CD4-positive, alpha-beta T cell treated with Interleukin-15 for 4 hours (primary cell): ENCODE data around the gene SYT12.
"Not testable (repeated sequence)": the region's sequence is repeated elsewhere in the genome, so short reads cannot be mapped to it uniquely, and the experiment has no call there.

ENCODE experiments used
- DNase-seq: peaks from one replicate; pipeline ENCODE4 v3.0.0-alpha.2; 2020; ENCODE audit warnings: low spot score

The SYT12 gene

DNA sequence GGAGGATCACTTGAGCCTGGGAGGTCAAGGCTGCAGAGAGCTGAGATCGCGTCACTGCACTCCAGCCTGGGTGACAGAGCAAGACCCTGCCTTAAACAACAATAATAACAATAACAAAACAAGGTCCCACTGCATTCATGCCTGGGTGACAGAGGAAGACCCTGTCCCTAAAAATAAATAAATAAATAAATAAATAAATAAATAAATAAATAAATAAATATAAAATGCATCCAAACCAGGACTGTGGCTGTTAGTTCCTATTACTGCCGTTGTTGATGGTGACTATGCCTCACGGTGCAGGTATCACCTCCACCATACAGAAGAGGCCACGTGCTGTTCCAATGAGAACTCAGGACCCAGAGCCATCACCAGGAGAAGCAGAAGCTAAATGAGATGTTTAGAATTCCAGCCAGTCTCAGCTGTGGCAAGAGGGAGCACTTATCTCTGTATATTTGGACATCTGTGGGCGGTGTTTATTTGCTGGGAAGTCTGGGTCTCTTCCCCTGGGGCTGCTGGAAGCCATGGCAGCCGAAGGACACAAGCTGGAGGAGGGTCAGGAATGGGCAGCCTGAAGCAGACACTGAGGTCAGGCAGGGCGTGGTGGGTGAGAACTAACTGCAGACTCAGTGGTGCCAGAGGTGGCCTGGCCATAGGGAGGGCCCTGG, 26.2 kb upstream of the SYT12 start:
- DNase-seq = no peak

DNA sequence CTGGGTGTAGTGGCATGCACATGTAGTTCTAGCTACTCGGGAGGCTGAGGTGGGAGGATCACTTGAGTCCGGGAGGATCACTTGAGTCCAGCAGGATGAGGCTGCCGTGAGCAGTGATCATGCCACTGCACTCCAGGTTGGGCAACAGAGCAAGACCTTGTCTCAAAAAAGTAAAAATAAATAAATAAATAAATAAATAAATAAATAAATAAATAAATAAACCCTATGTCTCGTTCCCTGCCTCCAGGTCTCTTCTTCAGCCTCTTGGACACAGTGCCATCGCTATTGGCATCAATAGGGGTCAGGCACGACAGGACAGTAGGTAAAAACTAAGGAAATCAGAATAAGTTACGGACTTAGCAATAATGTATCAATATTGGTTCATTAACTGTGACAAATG, 23.4 kb upstream of the SYT12 start:
- DNase-seq = no peak

DNA sequence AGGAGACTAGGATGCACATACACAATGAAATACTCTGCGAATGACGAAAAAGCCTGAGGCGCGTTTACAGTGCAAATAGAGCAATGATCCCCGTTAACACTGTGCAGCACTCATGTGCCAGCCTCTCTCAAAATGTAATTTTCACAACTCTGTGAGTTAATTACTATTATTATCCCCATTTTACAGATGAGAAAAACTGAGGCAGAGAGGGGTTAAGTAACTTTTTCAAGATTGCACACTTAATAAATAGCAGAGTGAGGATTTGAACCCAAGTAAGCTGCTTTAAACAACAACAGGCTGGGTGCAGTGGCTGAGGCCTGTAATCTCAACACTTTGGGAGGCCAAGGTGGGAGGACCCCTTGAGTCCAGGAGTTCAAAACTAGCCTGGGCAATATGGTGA, 21.6 kb upstream of the SYT12 start:
- no peak for DNase-seq

DNA sequence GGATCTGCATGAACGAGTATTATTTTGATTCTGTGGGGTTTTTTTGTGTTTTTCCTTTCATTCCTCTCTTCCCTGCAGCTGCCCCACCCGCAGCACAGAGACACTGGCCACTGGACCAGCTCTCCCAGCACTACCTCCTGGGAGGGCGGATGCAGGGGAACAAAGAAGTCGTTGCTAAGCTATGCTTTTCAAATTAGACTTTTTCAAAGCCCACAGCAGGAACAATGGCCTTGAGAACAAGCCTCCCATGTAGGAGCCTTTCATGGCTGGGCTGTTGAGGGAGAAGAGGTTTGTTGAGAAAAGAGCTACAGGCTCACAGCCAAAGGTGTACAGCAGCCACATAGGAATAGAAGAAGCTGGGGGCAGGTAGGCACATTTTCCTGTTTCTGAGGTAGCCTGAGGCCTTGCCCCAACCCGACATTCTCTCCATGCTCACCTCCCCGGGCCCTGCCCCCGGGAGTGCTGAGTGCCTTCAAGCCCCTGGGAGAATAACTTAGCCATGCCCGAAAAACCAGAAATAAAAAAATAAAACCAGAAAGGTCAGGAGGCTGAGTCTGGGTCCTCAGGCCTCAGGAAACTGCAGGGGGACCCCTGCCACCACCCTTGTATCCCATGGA, 20.5 kb upstream of the SYT12 start:
- no peak for DNase-seq

DNA sequence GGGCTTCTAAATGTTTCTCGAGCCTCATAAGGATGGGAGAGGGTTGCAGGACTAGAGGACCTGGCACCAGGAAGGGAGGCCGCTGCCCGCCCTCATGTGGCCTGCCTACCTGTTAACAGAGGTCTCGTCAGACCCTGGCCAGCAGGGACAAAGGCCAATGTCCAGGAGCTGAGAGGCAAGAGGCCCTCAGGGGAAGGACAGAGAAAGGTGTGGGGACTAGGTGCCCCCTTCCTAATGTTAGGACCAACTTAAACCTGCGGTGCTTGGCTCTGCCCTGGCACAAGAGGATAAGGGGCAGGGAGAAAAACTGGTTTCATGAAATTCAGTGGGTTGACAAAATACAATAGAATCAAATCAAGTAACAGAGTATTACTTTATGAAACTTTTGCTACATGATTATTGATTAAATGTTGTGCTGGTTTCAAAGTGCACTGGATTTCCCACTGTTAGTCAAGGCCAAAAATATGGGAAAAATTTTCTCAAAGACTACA, 20.0 kb upstream of the SYT12 start:
- DNase-seq = no peak

DNA sequence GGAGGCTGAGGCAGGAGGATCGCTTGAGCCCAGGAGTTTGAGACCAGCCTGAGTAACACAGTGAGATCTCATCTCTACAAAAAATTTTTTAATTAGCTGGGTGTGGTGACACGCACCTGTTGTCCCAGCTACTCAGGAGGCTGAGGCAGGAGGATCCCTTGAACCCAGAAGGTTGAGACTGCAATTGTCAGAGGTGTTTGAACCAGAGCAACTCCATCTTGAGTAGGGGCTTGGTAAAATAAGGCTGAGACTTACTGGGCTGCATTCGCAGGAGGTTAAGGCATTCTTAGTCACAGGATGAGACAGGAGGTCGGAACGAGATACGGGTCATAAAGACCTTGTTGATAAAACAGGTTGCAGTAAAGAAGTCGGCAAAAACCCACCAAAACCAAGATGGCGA, 17.7 kb upstream of the SYT12 start:
- not testable (repeated sequence) for DNase-seq

DNA sequence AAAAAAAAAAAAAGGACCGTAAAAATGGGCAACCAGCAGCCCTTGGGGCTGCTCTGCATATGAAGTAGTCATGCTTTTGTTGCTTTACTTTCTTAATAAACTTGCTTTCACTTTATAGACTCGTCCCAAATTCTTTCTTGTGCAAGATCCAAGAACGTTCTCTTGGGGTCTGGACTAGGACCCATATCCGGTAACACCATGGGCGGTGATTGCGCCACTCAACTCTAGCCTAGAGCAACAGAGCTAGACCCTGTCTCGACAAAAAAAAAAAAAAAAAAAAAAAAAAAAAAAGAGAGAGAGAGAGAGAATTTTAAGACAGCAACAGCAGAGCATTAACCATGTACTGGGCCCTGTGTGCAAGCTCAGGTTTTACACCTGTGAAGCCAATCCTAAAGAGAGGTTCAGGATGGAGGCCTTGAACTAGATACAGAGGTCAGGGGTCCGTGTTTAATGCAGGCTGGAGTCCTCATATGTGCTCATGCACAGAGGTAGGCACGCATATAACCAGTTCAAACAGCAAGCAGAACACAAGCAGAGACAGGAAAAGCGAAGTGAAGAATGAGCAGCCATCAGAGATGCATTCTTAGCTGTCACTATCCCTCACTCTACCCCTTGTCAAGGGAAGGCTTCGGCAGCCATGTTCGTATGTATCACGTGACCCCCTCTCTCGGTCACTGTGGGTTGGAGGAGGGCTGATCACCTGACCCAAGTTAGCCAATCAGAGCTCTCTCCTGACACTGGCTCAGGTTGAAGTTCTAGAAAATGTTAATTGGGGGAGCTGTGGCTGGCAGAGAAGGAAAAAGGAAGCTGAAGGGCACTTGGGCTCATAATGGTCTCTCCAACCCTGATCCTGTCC, 16.7 kb upstream of the SYT12 start:
- DNase-seq = no peak

DNA sequence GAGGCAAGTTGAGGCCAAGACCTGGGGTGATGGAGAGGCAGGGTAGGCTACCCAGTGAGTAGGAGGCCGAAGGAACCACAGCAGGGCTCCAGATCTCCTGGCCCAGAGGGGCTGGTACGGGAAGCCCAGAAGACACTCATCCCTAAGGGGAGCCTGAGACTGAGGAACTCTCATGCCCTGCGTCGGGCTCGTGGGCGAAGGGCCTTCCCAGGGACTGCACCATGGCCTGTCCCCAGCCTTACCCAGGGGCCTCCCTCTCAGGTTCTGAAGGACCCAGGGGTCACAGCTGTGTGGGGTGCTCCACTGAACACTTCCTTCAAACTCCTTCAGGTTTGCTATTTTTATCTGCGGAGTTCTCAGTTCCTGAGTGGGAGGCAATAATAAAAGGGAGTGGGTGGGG, 15.8 kb upstream of the SYT12 start:
- no peak for DNase-seq

DNA sequence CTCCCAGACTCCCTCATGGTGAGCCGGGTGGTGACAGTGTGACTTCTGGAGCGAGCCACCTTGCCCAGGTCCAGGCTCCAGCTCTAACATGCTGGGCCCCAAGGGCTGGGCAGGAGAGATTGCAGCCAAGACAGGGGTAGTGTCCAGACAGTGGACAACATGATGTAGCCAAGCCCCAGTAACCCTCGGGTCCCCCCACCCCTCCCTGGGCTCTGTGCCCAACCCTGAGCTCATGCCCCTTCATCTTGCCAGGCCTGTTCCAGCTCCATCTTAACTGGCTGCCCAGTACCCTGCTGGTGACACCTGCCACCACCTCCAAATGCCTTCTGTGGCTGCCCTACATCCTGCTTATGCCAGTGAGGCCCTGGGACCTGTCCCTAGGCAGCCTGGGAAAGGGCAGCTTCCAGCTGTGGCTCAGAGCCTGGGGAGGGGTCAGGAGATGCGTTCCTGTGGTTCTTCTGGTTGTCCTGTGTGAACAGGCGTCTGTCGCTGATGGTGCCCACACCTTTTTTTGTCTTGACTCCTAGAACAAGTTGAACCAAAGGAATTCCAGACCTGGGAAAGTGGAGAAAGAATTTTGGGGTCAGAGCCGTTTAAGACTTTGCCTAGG, 12.5 kb upstream of the SYT12 start:
- no peak for DNase-seq

DNA sequence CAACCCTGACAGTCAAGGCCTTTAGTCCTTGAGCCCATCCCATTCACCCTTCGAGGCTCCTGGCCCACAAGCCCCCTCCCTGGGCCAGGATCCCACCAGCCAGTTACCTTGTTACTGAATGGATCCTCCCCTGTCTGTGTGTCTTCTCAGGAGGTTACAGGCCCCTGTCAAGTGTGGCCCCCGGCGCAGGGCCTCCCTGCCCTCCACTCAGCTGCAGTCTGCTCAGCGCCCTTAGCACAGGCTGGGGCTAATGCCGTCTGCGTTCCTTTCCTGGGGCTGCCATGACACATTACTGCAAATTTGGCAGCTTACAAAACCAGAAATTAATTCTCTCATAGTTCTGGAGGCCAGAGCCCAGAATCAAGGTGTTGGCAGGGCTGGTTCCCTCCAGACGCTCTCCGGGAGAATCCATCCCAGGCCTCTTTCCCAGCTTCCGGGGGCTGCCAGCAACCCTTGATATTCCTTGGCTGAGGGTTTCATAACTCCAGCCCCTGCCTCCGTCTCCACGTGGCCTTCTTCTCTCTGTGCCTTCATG, 9.4 kb upstream of the SYT12 start:
- no peak for DNase-seq

DNA sequence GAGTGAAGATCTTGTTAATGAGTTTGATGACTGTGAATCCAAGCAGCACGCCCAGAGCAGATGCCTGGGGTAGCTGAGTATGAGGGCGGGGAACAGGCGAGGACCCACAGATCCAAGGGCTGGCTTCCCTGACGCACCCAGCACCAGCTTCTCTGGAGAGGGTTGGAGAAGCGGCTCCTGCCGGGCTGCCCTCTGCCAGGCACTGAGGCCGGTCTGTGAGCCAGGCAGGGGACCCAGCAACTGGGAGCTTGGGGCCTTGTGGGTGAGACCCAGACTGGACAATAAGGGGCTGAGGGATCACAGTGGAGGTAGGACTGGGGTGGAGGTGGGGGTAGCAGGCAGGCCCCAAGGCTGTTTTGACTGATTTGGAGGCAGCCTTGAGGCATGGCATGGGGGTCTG, 8.6 kb upstream of the SYT12 start:
- DNase-seq = no peak

DNA sequence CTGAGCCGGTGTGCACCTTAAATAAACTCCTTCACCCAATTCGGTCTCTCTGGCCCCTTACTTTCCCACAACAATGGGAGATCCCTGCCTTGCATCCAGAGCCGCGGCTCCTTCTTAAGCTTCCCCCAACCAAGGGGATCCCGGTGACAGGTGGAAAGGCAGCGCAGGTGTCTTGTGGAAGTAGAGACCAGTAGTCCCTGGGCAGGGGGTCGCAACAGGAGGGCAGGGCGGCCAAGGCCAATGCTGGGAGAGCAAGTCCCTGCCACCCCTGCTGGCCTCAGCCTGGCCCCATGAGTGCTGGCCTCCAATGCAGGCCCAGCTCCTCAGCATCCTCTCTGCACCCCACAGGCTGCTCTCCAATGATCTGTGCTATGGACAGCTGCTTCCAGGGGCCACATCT, 7.9 kb upstream of the SYT12 start:
- no peak for DNase-seq

DNA sequence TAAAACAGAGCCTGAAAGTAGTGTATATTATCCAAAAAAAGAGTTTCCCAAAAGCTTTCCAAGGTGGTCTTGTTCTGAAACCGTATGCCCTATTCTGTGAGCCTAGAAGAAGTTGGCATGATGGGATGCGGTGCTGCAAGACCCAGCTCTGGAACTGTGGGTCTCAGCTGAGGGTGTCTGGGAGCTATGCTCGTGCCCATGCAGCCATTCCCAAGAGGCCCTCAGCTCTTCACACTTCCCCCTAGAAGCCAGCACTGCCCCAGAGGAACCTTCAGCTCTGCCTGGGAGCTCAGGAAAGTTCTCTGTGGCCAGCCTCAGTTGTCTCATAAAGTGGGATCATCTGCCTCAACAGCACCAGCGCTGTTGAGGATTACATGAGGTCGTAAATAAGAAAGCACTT, 6.4 kb upstream of the SYT12 start:
- DNase-seq = no peak

DNA sequence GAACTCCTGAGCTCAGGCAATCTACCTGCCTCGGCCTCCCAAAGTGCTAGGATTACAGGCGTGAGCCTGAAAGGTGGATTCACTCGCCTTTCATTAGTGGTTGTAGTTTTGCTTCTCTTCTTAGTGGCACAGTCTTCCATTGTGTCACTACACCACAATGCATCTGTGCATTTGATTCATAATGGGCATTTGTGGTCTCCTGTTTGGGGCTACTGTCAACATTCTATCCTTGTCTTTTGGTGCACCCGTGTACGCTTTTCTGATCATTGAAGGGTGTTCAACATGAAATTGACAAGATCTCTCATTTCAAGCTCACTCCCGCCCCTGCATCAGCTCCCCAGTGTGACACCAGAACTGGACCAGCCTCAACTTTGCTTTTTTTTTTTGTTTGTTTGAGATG, 2.0 kb upstream of the SYT12 start:
- no peak for DNase-seq

DNA sequence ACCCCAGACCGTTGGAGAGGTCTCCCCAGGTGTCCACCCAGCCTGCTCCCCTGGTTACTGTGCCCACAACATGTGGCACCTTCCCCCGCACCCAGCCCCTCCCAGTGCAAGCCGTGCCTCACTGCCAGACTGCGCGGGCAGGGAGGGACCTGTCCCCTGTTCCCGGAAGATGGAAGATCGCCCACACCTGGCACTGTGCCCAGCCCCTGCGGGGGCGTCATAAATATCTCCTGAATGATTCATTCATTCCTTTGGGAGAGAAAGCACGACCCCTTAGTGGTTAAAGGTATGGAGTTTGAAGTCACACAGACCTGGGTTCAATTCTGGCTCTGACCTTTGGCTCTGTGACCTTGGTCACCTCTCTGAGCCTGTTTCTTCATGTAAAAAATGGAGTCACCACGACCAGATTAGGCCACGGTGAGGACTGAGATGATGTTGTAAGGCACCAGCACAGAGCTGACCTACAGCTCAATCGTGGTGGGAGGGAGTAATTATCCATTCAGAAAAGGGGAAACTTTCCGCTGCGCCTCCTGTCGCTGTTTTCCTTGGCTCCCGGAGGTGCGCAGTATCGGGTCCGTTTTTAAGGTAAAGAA, 497 bp upstream of the SYT12 start:
- no peak for DNase-seq

DNA sequence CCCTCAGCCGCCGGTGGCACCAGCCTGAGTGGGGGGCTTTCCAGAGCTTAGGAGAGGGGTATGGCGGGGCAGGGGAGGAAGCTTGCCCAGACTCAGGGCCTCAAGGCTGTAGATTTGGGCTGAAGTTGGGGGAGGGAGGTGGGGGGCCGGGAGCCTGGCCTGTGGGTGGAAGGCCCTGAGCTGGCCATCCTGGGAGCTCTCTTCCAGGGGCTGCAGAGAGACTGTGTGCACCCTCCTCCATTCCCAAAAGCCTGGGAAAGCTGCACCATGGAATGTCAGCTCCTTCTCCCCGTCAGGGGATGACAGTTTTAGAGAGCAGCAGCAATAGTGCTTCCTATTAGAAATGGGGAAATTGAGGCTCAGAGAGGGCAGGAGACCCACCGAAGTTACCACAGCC, 1.0 kb downstream of the SYT12 start:
- DNase-seq = no peak

DNA sequence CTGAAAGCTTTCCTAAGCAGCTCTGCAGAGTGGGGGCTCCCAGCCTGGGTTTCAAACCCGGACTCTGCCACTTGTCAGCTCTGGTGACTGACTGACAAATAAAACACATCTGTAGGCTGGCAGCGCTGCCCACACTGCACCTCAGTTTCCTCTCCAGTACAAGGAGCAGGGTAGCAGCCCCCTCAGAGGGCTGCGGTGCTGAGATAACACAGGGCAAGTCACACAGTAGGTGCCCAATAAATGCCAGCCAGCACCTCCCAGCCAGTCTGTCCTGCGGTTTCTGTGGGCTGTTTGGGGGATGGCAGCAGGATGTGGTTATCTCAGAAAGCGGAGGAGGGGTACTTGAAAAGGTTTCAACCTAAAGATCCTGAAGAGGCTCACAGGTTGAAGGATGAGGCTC, 1.5 kb downstream of the SYT12 start:
- peak; percentile 40 for DNase-seq

DNA sequence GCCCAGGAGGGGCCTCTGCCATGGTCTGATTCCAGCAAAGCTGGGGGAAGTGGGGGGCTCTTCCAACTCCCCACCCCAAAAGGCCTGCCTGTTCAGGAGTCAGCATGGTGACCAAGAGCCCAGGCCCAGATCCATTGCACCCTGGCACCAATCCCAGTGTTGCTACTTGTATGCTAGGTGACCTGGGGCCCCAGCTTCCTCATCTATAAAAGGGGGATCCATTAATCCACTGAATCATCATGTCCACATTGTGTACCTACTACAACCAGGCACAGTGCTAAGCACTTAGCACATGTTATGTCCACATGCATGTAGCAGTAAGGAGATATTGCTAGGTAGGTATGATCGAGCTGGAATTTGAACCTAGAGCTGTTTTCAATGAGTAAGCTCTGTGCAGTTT, 2.0 kb downstream of the SYT12 start:
- no peak for DNase-seq

DNA sequence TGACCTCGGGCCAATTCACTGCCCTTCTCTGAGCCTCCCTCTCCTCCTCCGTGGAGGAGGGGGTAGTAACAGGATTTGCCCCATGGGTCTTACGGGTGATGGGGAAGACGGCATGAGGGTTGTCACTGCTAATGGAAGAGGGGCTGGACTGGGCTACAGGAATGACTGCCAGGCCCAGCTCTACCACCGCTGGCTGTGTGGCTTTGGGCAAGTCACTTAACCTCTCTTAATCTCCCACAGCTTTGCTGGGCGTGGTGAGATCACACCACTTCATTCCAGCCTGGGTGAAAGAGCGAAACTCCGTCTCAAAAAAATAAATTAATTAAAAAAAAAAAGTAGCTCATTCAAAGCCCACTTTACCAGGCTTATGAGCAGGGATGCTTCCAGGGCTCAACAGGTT, 2.8 kb downstream of the SYT12 start:
- no peak for DNase-seq

DNA sequence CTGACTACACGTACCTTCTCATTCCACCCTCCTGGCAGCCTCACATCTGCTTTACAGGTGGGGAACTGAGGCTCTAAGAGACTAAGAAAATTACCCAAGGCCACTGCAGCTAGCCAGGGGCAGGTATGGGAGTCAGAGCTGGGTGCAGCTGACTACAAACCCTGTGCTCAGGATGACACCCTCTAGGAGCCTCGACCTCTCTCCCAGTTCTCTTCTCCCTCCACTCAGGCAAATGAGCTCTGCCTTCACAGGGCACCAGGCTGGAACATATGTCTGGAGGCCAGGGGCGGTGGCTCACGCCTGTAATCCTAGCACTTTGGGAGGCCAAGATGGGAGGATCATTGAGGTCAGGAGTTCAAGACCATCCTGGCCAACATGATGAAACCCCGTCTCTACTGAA, 4.0 kb downstream of the SYT12 start:
- DNase-seq = no peak

DNA sequence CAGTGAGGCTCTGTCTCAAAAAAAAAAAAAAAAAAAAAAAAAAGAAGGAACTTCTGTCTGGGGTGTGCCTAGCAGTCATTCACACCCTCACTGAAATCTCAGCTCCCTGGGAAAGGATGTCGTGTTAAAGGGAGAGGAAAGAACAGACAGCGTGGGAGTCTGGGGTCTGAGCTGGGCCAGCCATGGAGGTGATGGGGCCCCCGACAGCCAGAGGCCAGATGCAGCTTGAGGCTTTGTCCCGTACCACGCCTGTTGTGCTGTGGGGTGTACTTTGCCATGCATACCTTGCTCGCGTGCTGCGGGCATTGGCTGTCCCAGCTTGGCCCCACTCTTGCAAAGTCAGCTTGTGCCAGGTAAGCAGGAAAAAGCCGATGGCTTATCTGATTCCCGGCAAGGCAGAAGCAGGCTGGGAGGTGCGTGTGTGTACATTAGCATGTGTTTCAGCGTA, 4.6 kb downstream of the SYT12 start:
- no peak for DNase-seq

DNA sequence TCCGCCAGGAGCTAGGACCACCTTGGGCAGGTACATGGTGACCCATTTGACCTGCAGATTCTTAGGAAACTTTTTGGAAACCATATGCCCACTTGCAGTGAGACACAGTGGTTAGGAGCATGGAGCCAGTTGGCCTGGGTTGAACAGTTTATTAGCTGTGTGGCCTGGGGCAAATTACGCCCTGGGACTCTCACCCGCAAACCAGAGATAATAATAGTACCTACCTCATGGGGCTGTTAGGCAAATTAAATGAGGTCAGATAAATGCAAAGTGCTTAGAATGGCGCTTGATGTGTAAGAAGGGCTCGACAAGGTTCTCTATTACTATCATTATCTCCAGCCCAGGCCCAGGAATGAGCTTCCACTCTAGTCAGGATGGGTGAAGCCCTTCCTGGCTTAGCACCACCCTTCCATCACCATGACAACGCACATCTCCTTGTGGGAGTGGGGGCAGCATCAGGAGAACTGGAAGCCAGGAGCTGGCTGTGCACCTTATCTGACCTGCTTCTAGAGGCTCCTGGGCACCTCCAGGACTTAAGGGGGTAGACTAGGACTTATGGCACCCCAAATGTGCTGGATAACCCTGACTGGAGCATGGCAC, 5.1 kb downstream of the SYT12 start:
- no peak for DNase-seq
